ENCODE results near the gene ZNF516. TPM values are rescaled to one million over a fixed set of nuclear protein-coding genes. Genes with fewer than 3 reads are reported as not detected.

ZNF516 gene
- total RNA-seq, 1 donor from 2014 or later: 28.0 TPM

DNA sequence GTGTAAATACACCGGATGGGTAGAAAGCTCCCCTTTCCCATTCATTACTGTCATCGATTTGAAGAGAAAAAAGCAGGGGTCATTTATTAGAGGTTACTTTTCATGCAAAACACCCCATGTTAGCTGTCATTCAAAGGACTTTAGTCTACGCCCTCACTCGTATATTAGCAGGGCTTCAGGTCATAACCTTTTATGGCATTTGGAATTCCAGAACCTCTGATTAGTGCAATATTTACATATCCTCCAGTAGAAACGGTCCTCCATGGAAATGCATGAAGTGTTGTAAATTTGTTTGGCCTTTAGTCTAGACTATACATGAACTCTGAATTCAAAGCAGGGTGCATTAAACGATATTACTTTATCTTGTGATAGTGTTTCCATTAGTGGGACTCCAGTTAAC lies 180.5 kb downstream of the ZNF516 start:
- TF ChIP-seq, protein P1, sequence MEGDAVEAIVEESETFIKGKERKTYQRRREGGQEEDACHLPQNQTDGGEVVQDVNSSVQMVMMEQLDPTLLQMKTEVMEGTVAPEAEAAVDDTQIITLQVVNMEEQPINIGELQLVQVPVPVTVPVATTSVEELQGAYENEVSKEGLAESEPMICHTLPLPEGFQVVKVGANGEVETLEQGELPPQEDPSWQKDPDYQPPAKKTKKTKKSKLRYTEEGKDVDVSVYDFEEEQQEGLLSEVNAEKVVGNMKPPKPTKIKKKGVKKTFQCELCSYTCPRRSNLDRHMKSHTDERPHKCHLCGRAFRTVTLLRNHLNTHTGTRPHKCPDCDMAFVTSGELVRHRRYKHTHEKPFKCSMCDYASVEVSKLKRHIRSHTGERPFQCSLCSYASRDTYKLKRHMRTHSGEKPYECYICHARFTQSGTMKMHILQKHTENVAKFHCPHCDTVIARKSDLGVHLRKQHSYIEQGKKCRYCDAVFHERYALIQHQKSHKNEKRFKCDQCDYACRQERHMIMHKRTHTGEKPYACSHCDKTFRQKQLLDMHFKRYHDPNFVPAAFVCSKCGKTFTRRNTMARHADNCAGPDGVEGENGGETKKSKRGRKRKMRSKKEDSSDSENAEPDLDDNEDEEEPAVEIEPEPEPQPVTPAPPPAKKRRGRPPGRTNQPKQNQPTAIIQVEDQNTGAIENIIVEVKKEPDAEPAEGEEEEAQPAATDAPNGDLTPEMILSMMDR (IDR thresholded peaks at IDR 0.05): no peak
- no peaks in the 10 kb centered on the region for H3K36me3 ChIP-seq
- DNase-seq (no peak), ATAC-seq (peak; percentile 27)
- H3K27ac ChIP-seq: no peak overlapping the region
- no peaks in the 10 kb centered on the region for H3K27me3 ChIP-seq
- no peaks in the 10 kb centered on the region for H3K4me1 ChIP-seq
- intact Hi-C loops (cut with DNase I): no loop called here
- no peaks in the 10 kb centered on the region for H3K9me3 ChIP-seq
- no peak overlapping the region for H3K4me3 ChIP-seq

DNA sequence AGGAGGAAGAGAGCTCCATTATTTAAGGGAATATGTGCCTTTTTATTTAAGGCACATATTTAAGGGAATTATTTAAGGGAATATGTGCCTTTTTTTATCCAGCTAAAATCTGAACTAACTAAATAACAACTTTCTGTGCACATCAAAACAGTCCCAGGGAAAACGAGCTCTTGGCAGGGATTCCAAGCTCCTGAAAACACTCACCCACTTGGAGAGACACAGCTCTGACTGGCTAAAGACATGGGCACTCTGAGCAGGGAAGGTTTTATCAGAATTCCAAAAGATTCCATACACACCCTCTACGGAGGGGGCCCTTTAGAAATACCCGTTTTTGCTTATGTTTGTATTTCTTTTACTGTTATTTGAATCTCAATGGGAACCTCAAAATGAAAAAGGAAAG lies 181.0 kb downstream of the ZNF516 start:
- no peaks in the 10 kb centered on the region for H3K4me1 ChIP-seq
- TF ChIP-seq, protein P1 (IDR thresholded peaks at IDR 0.05): no peak
- intact Hi-C loops (cut with DNase I): no loop called here
- ATAC-seq (no peak), DNase-seq (no peak)
- H3K36me3 ChIP-seq: no peaks in the 10 kb centered on the region
- no peaks in the 10 kb centered on the region for H3K27me3 ChIP-seq
- no peaks in the 10 kb centered on the region for H3K9me3 ChIP-seq
- no peak overlapping the region for H3K4me3 ChIP-seq
- H3K27ac ChIP-seq: no peak overlapping the region

All from upper lobe of right lung (tissue), 1 donor.